PFSK-1 (cell line): ENCODE data around the gene CASS4.

ENCODE experiments used
- POLR2AphosphoS5 ChIP-seq: IDR thresholded peaks from 2 replicates; pipeline ENCODE4 v1.6.1; 2012; ENCODE audit warnings: low read depth, mild to moderate bottlenecking, control low read depth, low read length, moderate library complexity
- SIN3A ChIP-seq: IDR thresholded peaks from 2 replicates; pipeline ENCODE4 v1.6.1; 2012; ENCODE audit warnings: mild to moderate bottlenecking, low read length, moderate library complexity, borderline replicate concordance; ENCODE audit not compliant: insufficient read depth
- TAF1 ChIP-seq: IDR thresholded peaks from 2 replicates; pipeline ENCODE4 v1.6.1; 2012; ENCODE audit warnings: low read length, control low read depth, borderline replicate concordance; ENCODE audit not compliant: insufficient read depth

DNA sequence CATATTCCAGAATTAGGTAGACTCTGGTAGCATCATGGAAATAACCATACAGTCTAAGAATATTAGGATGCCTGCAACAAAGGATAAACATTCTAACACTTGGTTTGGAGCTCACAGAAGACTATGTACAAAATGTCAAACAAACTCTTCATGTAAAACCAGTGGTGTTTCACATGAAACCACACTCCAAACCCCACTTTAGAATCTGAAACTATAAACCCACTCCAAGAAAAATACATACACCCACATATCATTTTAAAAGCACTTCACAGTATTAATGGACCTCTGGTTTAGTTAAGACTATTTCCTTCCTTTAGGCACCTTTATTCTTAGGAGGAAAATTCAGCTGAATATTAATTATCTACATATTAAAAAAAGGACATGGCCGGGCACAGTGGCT, 30.6 kb upstream of the CASS4 start:
- TF ChIP-seq SIN3A (no peak), POLR2AphosphoS5 (no peak), TAF1 (no peak)
